ENCODE measurements around the gene PTPRN2.

The PTPRN2 gene

GRCh38 chr7:157809863-157810851, 777.5 kb downstream of the PTPRN2 start:
- no peak for DNase-seq (ENCODE audit: low read depth)

DNA sequence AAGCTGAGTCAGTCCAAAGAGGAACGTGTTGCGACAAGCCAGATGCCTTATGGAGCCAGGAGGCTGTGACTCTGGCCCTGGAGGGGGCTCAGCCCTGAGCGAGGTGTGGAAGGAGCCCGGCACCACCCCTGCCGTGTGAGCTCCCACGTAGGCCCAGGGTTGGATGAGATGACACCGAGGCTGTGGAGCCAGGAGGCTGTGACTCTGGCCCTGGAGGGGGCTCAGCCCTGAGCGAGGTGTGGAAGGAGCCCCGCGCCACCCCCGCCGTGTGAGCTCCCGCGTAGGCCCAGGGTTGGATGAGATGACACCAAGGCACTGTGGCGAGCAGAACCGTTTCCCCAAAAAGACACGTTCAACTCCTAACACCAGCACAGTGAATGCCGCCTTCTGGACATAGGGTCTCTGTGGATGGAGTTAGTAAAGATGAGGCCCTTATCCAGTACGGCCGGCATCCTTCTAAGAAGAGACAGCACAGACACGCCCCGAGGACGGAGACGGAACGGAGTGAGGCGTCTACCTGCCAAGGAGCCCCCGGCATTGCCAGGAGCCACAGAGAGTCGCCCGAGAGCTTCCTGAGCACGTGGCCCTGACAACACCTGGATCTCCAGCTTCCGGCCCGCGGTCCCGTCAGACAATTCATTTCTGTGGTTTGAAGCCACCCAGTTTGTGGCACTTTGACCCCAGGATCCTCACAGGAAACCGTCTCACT, 778.3 kb downstream of the PTPRN2 start:
- DNase-seq (ENCODE audit: low read depth), result no peak

- DNase-seq (ENCODE audit: low read depth), result no peak
Observed at GRCh38 chr7:157808042-157808441, 779.6 kb downstream of the PTPRN2 start.

GRCh38 chr7:157807510-157807909, 780.1 kb downstream of the PTPRN2 start:
- DNase-seq (ENCODE audit: low read depth), result no peak

GRCh38 chr7:157806711-157807110, 780.9 kb downstream of the PTPRN2 start:
- DNase-seq (ENCODE audit: low read depth), result no peak

- DNase-seq (ENCODE audit: low read depth), result no peak
Observed at GRCh38 chr7:157805713-157806112, 781.9 kb downstream of the PTPRN2 start.

DNA sequence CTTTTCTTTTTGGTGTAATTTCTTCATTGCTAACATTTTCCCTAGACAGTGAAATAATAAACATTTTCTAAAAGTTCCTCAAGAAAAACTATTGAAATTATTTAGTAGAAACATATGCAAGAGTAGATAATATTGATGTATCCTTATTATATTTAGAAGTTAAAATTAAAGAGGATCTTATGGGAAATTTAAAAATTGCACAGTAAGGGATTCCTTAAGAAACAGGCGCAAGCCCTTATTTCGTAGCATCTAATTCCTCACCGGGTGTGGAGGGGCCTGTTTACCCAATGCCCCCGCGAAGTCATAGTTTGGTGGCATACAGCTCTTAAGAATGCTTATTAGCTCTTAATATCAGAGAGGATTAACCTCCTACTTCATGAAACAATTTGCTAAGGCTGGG, 783.7 kb downstream of the PTPRN2 start:
- no peak for DNase-seq (ENCODE audit: low read depth)

DNA sequence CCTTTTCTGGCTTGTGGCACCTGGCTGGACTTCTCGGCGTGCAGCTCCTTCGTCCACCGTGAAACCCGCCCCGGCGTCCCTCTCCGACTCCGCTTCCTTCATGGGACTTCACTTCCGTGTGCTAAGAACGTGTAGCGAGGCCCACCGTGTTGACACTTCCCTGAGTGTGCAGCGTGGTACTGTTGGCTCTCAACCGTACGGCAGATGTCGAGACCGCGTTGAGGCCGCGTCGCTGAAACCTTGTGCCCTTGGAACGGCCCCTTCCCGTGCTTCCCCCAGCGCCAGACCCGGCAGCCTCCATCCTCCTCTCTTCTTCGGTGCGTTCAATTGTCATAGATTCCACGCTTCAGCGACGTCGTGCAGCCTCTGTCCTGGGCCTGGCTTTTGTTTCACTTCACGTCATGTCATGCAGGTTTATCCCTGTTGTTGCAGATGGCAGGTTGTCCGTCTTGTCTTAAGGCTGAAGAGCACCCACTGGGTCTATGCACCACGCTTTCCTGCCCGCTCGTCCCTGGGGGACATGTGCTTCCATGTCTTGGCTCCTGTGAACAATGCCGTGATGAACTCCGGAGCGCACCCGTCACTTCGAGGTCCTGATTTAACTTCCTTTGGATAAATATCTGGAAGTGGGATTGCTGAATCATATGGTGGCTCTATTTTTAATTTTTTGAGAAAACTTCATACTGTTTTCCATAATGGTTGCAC, 785.5 kb downstream of the PTPRN2 start:
- no peak for DNase-seq (ENCODE audit: low read depth)

DNA sequence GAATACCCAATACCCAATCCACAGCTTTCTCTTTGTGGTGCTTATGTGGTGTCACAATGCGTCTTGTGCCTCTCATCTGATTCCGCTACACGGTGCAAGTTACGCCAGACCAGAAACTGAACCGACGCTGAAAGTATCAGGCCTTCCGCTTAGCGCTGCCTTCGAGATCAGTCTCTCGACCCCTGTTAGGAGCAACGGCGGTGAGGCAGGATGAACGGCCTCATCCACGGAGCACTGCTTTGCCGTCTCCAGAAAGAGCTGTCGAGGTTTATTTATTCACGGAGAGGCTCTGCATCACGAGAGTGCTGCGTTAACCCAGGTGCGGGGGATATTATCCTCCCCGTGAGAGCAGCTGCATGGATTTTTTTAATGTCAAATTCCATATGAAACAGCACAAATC, 786.5 kb downstream of the PTPRN2 start:
- DNase-seq (ENCODE audit: low read depth), result no peak

GRCh38 chr7:157800281-157800680, 787.3 kb downstream of the PTPRN2 start:
- DNase-seq (ENCODE audit: low read depth), result no peak

DNA sequence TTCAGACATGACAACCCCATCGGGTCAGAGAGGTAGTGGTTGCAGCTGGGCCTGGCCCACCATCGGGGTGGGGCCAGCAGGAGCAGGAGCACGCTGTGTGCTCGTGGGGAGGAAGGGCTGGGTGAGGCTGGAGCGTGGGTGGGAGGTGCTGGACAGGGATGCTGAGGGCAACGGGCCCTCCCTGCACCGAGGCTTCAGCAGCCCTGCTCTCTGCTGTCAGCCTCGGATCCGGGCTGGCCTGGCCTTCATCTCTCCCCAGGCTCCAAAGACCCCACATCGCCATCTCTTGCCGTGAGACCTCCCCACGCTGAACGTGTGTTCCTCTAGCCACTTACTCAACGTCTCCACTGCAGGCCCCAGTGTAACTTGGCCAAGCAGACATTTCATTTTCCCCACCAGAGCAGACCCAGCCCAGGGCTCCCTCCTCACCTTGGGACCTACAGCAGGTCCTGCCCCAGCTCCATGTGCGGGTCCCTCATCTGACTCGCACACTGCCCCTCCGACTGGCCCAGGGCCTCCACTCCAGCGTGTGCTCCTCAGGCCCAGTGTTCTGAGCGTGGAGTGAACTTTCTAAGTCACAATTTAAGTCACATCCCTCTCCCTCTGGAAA, 788.4 kb downstream of the PTPRN2 start:
- DNase-seq (ENCODE audit: low read depth), result no peak

DNA sequence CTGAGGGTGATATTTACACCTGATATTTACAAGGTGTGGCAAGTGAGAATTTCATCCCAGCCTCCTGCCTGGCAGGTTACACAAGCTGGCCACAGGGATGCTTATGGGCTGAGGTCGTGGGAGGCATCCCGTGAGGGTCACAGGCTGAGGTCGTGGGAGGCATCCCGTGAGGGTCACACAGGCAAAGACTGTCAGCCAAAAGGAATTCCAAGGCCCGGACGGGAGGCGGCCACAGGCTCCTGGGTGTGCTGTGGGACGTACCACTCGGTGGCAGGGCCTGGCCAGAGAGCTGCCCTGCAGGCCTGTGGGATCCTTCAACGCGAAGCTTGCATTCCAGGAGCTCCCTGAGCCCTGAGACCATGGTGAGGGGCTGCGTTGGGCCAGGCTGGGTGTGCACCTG, 790.3 kb downstream of the PTPRN2 start:
- DNase-seq (ENCODE audit: low read depth), result no peak

- DNase-seq (ENCODE audit: low read depth), result no peak
Observed at GRCh38 chr7:157796846-157797245, 790.8 kb downstream of the PTPRN2 start.

DNA sequence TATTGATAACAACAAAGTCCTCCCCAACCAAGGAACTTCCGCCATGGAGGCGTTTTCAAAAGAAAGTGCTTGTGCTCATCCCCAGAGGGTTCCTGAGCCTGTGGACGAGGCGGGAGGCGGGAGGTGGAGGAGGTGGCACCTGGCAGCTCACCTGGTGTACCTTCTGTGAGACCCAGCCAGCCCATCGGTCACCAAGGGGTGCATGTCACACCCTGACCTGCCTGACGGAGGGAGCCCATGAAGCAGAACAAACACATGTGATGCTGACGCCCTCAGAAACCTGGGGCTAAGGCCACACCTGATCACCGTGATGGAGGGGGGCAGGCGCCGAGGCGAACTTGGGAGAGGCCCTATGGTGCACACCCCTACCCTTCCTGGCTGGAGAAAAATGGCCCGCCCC, 792.0 kb downstream of the PTPRN2 start:
- DNase-seq (ENCODE audit: low read depth), result no peak

GRCh38 chr7:157795199-157795598, 792.4 kb downstream of the PTPRN2 start:
- no peak for DNase-seq (ENCODE audit: low read depth)

DNA sequence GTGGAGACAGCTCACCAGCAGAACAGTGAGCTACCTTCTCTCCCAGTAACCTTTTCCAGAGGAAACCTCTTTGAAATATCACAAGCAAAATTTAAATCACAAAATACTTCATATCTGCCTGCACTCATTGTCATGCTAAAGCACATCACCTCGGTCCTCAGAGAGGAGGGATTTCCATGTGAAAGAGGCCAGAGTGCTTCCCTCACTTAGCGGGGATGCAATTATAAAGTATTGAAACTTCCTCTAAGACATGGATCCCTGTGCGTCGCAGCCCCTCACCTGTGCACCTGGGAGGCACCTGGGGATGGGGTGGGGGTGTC, 792.9 kb downstream of the PTPRN2 start:
- no peak for DNase-seq (ENCODE audit: low read depth)

DNA sequence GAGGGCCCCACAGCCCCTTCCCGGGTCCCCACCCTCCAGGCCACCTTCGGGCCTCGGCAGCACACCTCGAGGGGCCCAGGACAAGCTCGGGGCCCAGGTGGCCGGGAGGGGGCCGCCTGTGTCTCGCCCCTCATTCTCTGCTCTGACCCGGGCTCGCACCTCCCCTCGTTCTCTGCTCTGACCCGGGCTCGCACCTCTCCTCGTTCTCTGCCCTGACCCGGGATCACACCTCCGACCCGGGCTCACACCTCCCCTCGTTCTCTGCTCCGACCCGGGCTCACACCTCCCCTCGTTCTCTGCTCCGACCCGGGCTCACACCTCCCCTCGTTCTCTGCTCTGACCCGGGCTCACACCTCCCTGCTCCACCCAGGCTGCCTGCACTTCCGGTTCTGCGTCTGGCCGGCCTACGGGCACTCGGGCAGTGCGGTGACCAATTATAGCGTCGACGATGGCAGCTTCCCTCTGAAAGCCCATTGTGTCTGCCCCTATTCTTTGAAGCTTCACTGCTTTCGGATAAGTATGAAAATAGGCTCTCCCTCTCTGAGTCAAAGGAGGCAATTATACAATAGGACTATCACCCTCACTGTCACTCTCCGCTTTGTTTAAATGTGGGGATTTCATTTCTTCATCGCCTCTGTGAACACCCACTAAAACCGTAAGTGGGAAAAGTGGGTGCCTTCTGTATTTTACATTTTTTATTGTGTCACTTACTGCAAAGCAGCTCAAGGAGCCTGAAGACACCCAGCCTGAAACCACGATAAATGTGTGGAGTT, 793.5 kb downstream of the PTPRN2 start:
- DNase-seq (ENCODE audit: low read depth), result no peak

DNA sequence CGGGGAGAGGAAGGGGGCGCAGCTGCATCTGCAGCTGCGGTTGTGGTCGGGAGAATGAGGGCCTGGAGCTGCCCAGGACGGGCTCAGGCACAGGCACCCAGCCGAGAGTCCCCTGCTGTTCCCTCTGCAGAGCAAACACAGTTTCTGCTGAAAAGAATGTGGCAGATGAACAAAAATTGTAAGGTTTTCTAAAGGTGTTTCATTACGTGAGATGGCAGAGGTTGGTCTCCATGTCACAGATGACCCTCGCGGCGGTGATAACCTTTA, 794.6 kb downstream of the PTPRN2 start:
- no peak for DNase-seq (ENCODE audit: low read depth)

- DNase-seq (ENCODE audit: low read depth), result no peak
Observed at GRCh38 chr7:157792241-157793086, 795.2 kb downstream of the PTPRN2 start.

- no peak for DNase-seq (ENCODE audit: low read depth)
Observed at GRCh38 chr7:157791666-157792065, 796.0 kb downstream of the PTPRN2 start.

DNA sequence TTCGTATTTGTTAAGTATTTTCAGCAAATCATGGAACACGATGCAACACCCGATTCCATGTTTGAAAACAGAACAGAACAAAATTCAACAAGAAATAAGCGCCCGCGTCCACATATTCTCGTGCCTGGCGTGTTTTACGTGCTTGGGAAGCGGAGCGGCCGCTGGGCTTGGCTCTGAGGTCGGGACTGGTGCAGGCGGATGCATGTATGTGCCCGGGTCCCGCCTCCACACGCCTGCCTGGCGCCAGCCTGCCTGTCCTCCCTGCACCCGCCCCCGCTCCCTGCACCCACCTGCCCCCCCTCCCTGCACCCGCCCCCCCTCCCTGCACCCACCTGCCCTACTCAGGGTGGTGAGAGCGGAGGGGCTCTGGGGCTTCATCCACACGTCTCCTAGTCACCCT, 796.4 kb downstream of the PTPRN2 start:
- no peak for DNase-seq (ENCODE audit: low read depth)
